ENCODE data around the gene CD28.
A peak's percentile ranks its signal among the peaks of the same experiment; 100 is the strongest.

The CD28 gene

GRCh38 chr2:203719456-203720410, 13.3 kb downstream of the CD28 start:
- peak; percentile 44 for DNase-seq

DNA sequence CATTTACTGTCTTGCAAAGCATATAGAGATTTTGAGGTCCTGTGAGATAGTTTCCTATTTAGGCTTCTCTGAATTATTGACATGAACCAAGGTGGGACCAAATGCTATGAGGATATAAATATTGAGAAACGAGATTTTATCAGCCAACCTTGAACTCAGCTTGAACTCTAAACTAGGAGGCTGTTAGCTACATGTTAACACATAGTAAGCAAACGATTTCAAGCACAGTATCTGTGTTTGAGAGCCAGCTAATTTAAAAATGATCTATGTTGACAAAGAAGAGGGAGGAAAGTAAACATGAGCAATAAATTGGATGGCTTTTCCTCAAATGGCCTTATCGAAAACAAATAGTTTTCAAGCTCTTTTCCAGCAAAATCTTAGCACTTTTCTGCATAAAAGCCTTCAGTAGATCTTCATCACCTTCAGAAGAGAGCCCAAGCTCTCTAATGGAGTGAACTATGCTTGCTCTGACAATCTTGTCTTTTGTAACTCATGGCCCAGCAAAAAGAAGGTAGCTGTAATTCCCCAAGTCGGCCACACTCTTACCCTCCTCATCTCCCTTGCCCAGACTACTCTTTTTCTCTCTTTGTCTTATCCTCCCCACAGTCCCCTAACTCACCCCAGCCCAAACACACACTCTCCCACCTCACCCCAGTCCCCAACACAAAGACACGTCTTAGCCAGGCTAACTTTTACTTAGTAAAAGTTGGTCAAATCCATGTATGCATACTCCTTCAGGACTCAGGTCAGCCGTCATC, 14.7 kb downstream of the CD28 start:
- DNase-seq = no peak

GRCh38 chr2:203721781-203722300, 15.4 kb downstream of the CD28 start:
- DNase-seq = no peak

DNA sequence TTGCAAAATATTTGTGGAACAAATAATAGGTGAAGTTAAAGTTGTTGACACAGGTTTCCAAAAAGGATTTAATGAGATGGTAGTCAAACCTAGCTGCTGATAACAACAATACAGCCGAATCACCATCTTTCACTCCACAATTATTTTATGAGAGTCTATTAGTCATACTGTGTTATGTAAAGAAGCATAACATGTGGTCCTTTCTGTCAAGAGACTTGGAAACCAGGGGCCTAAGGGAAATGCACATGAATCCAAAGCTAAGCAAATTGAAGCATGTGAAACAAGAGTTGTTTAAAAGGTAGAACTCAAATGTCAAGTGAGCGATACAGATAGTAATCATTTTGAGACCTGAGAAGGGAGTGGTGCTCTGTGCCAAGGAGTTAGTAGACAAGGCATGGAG, 16.0 kb downstream of the CD28 start:
- DNase-seq = no peak

DNA sequence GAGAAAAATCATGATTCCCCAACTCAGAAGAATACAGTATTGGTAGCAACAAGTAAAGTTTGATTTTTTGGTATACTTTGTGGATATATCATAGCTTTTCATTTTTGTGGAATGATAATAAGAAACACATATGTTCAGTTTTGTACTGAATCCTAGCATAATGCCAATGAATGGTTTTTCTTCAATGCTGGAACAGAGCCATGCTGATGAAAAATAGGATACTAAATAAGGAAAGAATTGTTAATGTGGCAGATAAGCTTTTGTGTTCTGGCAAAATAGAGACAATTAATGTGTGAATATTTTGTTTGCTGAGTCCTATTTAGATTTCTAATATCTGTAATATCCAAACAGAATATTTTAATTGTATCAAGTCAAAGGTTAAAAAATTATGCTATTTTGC, 21.9 kb downstream of the CD28 start:
- DNase-seq = no peak

DNA sequence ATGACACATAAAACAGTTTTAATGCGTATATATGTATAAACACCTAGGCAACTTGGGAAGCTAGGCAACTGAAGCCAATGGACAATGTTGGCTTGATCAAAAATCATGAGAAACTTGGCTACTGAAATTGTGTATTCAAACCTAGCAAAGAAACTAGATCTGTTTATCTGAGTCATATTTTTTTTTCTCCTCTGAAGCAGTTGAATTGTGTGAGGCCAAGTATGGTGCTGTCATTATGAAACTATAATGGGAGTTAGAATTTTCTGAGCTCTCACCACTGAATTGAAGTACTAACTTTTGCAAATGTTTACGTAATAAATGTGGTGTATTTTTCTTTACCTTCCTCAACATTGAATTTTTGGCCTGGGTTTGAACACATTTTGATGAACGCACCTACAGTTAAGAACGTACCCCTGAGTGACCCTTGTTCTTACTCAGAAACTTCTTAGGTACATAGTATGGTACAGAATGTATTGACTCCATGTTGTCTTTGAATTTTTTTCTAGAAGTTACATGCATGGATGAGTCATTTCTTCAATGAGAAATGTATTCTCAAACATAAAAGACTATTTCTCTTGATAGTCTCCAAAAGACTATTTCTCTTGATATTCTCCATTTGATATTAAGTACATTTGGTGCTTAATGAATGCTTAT, 23.8 kb downstream of the CD28 start:
- no peak for DNase-seq

GRCh38 chr2:203730883-203731282, 24.4 kb downstream of the CD28 start:
- DNase-seq = no peak

DNA sequence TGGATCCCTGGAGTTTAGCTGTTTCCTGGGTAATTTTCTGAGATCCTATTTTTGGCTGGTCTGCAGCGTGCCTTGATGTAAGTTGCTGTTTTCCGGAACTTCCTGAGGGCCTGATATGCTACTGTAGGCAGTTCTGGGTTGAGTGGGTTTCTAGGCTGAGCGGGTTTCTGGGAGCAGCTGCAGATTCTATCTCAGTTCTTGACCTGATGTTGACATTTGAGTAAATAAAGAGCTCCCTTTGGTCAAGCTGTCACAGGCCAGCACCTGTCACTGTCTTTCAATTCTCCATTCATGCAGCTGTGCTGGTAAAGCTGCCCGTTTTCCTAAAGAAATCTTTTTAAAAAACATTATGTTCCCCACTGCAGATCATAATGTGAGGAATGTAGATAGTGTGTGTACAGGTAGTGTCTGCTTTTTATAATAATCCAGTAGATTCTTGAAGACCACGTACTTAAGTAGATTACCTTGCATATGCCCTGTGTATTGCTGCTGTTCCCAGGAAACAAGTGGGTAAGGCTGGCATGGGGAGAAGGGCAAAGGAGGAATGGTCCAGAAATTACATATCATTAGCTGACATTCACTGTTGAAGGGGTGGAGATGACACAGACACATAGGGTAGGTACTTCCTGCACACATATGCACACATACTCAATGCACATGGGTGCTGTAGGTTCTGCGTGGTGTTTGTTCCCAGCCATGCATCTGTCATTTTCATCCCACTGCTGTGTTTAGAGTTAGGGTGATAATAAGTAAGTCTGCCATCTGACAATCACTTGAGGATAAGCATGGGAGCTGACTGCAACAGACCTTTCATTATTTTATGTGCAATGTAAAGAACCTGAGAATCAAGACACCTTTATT, 25.9 kb downstream of the CD28 start:
- DNase-seq = no peak

GRCh38 chr2:203732953-203733510, 26.6 kb downstream of the CD28 start:
- no peak for DNase-seq

GRCh38 chr2:203733684-203734083, 27.2 kb downstream of the CD28 start:
- DNase-seq = no peak

DNA sequence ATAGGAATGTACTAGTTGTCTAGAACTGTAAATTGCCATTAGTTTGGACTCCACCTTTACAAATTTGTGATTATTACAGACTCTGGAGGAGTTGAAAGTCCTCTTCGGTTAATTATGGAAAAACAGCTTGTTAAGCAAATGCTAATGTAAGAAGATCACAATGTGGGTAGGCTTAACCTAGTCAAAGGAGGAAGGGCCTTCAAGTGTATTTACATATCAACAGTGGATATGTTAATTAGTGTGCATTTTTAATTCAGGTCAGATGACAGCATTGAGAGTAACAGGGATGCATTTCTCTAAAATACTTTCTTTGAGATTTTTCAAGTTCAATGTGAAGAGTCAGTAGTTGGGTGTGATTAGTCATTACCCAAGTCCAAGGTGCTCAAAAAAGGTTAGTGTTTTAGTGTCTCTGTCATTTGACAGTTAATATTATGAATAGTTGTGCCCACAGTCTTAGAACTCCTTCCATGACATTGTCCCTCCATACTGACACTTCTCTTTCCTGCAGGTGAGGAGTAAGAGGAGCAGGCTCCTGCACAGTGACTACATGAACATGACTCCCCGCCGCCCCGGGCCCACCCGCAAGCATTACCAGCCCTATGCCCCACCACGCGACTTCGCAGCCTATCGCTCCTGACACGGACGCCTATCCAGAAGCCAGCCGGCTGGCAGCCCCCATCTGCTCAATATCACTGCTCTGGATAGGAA, 28.0 kb downstream of the CD28 start:
- DNase-seq = no peak

DNA sequence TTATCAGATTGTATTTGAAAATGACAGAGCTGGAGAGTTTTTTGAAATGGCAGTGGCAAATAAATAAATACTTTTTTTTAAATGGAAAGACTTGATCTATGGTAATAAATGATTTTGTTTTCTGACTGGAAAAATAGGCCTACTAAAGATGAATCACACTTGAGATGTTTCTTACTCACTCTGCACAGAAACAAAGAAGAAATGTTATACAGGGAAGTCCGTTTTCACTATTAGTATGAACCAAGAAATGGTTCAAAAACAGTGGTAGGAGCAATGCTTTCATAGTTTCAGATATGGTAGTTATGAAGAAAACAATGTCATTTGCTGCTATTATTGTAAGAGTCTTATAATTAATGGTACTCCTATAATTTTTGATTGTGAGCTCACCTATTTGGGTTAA, 30.9 kb downstream of the CD28 start:
- no peak for DNase-seq

GRCh38 chr2:203739351-203739750, 32.9 kb downstream of the CD28 start:
- no peak for DNase-seq

DNA sequence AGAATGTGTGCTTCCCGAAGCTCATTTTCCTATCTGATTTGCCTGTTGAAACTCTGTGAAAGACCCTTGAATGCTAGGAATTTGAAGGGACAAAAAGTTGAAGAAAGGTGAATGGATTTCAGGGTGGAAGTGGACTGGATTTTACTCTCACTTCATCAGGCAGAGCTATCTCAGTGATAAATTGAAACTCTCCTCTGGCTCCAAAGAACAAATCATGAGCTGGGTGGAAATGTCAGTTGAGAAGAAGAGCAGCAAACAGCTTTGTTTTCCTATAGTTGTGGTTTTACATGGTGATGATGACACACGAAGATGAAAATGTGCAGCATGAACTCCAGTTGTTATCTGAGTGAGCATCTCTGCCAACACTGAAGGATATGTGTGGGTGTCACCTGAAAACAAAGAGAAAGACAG, 34.4 kb downstream of the CD28 start:
- peak; percentile 46 for DNase-seq

DNA sequence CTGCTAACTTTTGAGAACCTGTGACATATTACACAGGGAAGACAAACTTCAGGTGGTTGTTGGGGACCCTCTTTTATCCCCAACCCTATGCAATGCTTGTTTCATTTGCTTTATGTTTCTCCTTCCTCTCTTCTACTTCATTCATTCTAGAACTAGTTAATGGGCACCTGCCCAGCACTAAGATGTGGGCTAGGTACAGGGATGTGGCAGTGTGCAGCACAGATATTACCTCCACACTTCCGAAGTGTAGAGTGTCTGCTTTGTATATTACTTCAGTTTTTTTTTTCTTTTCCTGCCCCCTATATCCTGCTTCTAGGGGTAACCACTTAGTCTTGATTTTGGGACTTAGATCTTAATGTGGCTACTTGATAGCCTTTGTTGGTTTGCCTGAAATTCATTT, 35.1 kb downstream of the CD28 start:
- DNase-seq = no peak

- no peak for DNase-seq
Measured at GRCh38 chr2:203743441-203743981, 37.1 kb downstream of the CD28 start.

DNA sequence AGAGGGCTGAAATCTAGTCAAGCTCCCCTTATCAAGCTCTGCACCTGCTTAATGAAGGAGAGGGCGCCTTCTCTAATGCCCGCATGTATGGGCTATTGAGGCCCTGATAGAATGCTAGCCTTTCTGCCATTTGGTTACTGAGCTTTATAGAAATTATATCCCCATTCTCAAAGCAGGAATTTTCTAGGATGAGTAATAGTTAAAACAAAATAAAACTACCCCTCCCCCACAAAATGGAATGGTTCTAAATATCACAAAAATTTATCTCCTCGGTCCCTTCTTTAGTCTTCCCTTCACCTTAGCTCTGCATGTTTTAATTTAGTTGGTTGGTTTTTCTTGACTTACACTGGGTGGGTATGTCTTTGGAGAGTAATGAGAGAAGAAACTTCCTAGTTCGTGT, 37.7 kb downstream of the CD28 start:
- DNase-seq = no peak

DNA sequence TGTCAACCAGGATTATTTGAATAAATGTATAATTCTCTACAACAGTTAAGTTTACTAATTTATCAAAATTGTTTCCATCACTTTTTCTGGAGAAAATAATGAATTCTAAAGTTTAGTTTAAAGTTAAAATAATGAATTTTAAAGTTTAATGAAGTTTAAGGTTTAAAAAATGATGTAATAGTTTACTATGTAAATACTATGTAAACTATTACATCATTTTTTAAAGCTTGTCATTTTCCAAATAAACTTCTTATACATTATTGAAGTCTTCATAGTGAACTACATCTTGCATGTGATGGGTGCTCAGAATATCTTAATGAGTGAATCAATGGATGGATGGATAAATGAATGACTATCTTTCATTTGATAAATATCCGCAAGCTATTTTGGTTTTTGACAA, 38.8 kb downstream of the CD28 start:
- DNase-seq = no peak

- DNase-seq = no peak
Measured at GRCh38 chr2:203748331-203749126, 42.1 kb downstream of the CD28 start.
